ENCODE results near the gene KLHL26. TPM values are rescaled to one million over a fixed set of nuclear protein-coding genes. Genes with fewer than 3 reads are reported as not detected.
A peak's percentile ranks its signal among the peaks of the same experiment; 100 is the strongest.

Gene KLHL26
- total RNA-seq, 1 experiment from 2014 or later, result 7.5 TPM

GRCh38 chr19:18639706-18640243 is 2.9 kb downstream of the KLHL26 start:
- BruUV-seq (replicated peaks), result TSS peak; percentile 28
- H3K4me1 Mint-ChIP-seq (ENCODE audit: low read depth, unreplicated experiment), result peaks cover 19% of the 10 kb centered on the region
- CTCF ChIA-PET, result no interaction called here
- intact Hi-C loops (cut with micrococcal nuclease; ENCODE audit: unreplicated experiment), result no loop called here
- TF ChIP-seq CTCF (IDR thresholded peaks at IDR 0.05; ENCODE audit: unreplicated experiment), result no peak
- H3K4me3 Mint-ChIP-seq (ENCODE audit: low read depth, unreplicated experiment), result no peak overlapping the region
- DNase-seq, result no peak
- H3K27me3 Mint-ChIP-seq (ENCODE audit: unreplicated experiment), result peaks cover 13% of the 10 kb centered on the region
- peaks cover 23% of the 10 kb centered on the region for H3K36me3 Mint-ChIP-seq (ENCODE audit: insufficient read depth, unreplicated experiment)
- no peaks in the 10 kb centered on the region for H3K9me3 Mint-ChIP-seq (ENCODE audit: low read depth, unreplicated experiment)
- no peak overlapping the region for H3K27ac Mint-ChIP-seq (ENCODE audit: unreplicated experiment)

GRCh38 chr19:18644196-18645034 is 7.6 kb downstream of the KLHL26 start:
- Mint-ChIP-seq H3K36me3 (ENCODE audit: insufficient read depth, unreplicated experiment) (peaks cover 4% of the 10 kb centered on the region), H3K4me3 (ENCODE audit: low read depth, unreplicated experiment) (no peak overlapping the region), H3K27me3 (ENCODE audit: unreplicated experiment) (no peaks in the 10 kb centered on the region), H3K27ac (ENCODE audit: unreplicated experiment) (no peak overlapping the region), H3K9me3 (ENCODE audit: low read depth, unreplicated experiment) (no peaks in the 10 kb centered on the region), H3K4me1 (ENCODE audit: low read depth, unreplicated experiment) (no peaks in the 10 kb centered on the region)
- CTCF ChIA-PET, result no interaction called here
- no TSS peak for BruUV-seq (replicated peaks)
- intact Hi-C loops (cut with micrococcal nuclease; ENCODE audit: unreplicated experiment), result no loop called here
- no peak for TF ChIP-seq CTCF (IDR thresholded peaks at IDR 0.05; ENCODE audit: unreplicated experiment)
- no peak for DNase-seq

GRCh38 chr19:18645035-18645511 is 8.2 kb downstream of the KLHL26 start:
- H3K27me3 Mint-ChIP-seq (ENCODE audit: unreplicated experiment), result no peaks in the 10 kb centered on the region
- H3K36me3 Mint-ChIP-seq (ENCODE audit: insufficient read depth, unreplicated experiment), result peaks cover 4% of the 10 kb centered on the region
- CTCF ChIA-PET, result no interaction called here
- no peak overlapping the region for H3K4me3 Mint-ChIP-seq (ENCODE audit: low read depth, unreplicated experiment)
- H3K9me3 Mint-ChIP-seq (ENCODE audit: low read depth, unreplicated experiment), result no peaks in the 10 kb centered on the region
- no peak for DNase-seq
- TF ChIP-seq CTCF (IDR thresholded peaks at IDR 0.05; ENCODE audit: unreplicated experiment), result no peak
- no peaks in the 10 kb centered on the region for H3K4me1 Mint-ChIP-seq (ENCODE audit: low read depth, unreplicated experiment)
- no TSS peak for BruUV-seq (replicated peaks)
- intact Hi-C loops (cut with micrococcal nuclease; ENCODE audit: unreplicated experiment), result no loop called here
- H3K27ac Mint-ChIP-seq (ENCODE audit: unreplicated experiment), result no peak overlapping the region

GRCh38 chr19:18646535-18647370 is 9.9 kb downstream of the KLHL26 start:
- BruUV-seq (replicated peaks), result no TSS peak
- no peak overlapping the region for H3K27ac Mint-ChIP-seq (ENCODE audit: unreplicated experiment)
- CTCF ChIA-PET, result no interaction called here
- peaks cover 4% of the 10 kb centered on the region for H3K36me3 Mint-ChIP-seq (ENCODE audit: insufficient read depth, unreplicated experiment)
- no peak for DNase-seq
- TF ChIP-seq CTCF (IDR thresholded peaks at IDR 0.05; ENCODE audit: unreplicated experiment), result no peak
- intact Hi-C loops (cut with micrococcal nuclease; ENCODE audit: unreplicated experiment), result no loop called here
- H3K27me3 Mint-ChIP-seq (ENCODE audit: unreplicated experiment), result no peaks in the 10 kb centered on the region
- no peaks in the 10 kb centered on the region for H3K9me3 Mint-ChIP-seq (ENCODE audit: low read depth, unreplicated experiment)
- no peak overlapping the region for H3K4me3 Mint-ChIP-seq (ENCODE audit: low read depth, unreplicated experiment)
- H3K4me1 Mint-ChIP-seq (ENCODE audit: low read depth, unreplicated experiment), result no peaks in the 10 kb centered on the region

Measured in Calu3 (cell line).